Skeletal muscle tissue (tissue), 4 donors: ENCODE data around the gene C9orf152. TPM values are rescaled to one million over a fixed set of nuclear protein-coding genes. Genes with fewer than 3 reads are reported as not detected.

Source experiments
- H3K27ac ChIP-seq: one replicate; pipeline ENCODE4 v1.7.0; 2013; ENCODE audit warnings: mild to moderate bottlenecking, low read depth, low read length, inconsistent platforms
- H3K27me3 ChIP-seq, 3 donors: one replicate each; pipeline ENCODE4 v1.7.0; 2013; ENCODE audit warnings: low read length in 3 of 3; ENCODE audit not compliant: control insufficient read depth in 3 of 3, insufficient read depth in 3 of 3
- H3K36me3 ChIP-seq, 3 donors: one replicate each; pipeline ENCODE4 v1.7.0; 2013; ENCODE audit warnings: low read length in 3 of 3; ENCODE audit not compliant: control insufficient read depth in 3 of 3, insufficient read depth in 3 of 3
- H3K4me1 ChIP-seq, 3 donors: one replicate each; pipeline ENCODE4 v1.7.0; 2013; ENCODE audit warnings: low read length in 3 of 3, mild to moderate bottlenecking in 3 of 3; ENCODE audit not compliant: control insufficient read depth in 3 of 3, insufficient read depth in 3 of 3
- H3K4me3 ChIP-seq, 3 donors: one replicate each; pipeline ENCODE4 v1.7.0; 2013; ENCODE audit warnings: low read length in 3 of 3
- H3K9ac ChIP-seq, 3 donors: one replicate each; pipeline ENCODE4 v1.7.0; 2013; ENCODE audit warnings: low read length in 3 of 3, mild to moderate bottlenecking in 3 of 3, moderate library complexity in 2 of 3, low read depth in 1 of 3
- H3K9me3 ChIP-seq, 3 donors: one replicate each; pipeline ENCODE4 v1.7.0; 2013; ENCODE audit warnings: low read length in 3 of 3; ENCODE audit not compliant: control insufficient read depth in 3 of 3
- total RNA-seq: library from RNA; depleted of rRNA; stranded (reverse); fragments of >200 nt; gene quantifications from one replicate; pipeline ENCODE4 v1.2.3, GENCODE V29; 2014
- donor health status: Osteomylitis.

C9orf152 gene
- total RNA-seq, 1 donor from 2014 or later = not detected

DNA sequence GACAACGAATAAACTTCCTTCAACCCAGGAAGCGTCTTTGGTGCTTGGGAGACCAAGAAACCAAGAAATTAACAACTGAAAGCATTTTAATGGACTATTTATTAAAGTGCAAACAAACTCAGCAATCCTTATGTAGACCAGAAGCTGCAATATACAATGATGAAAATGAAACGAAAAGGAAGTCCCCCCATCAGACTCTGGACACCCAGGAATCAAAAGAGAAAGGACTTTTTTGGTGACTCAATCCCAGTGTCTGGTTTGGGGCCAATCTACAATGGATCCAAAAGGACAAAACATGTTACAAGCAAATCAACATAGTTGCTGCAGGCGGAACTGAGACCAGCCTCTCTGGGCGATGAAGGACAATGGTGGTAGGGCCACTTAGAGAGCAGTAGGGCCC is 39.5 kb downstream of the C9orf152 start:
- Histone ChIP-seq H3K36me3 (no peaks in the 10 kb centered on the region), H3K27ac (no peak overlapping the region), H3K27me3 (no peaks in the 10 kb centered on the region), H3K9me3 (no peaks in the 10 kb centered on the region), H3K9ac (no peak overlapping the region), H3K4me1 (no peaks in the 10 kb centered on the region), H3K4me3 (no peak overlapping the region)

DNA sequence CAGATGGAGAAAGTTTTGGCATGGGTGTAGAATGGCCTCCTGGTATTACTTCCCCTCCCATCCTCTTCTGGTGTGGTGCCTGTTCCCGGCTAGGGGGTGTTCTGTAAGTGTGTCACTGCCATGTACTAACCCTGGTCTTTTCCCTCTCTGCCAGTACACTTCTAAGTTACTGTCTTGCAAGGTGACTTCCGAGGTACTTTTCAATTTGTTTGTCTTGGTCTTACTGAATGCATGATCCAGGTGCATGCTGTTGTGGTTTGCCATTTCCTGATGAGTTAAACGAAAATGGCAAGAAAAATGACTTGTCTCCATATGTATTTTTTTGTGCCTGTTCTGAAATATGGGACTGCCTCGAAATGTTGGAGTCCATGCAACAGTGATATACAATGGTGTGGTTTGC is 46.0 kb downstream of the C9orf152 start:
- Histone ChIP-seq H3K9me3 (no peaks in the 10 kb centered on the region), H3K9ac (no peak overlapping the region), H3K4me1 (peaks cover 2 to 10% (median 4%) of the 10 kb centered on the region in 3 donors), H3K27ac (no peak overlapping the region), H3K36me3 (peaks cover 0 to 2% (median 0%) of the 10 kb centered on the region in 3 donors), H3K27me3 (no peaks in the 10 kb centered on the region), H3K4me3 (no peak overlapping the region)

DNA sequence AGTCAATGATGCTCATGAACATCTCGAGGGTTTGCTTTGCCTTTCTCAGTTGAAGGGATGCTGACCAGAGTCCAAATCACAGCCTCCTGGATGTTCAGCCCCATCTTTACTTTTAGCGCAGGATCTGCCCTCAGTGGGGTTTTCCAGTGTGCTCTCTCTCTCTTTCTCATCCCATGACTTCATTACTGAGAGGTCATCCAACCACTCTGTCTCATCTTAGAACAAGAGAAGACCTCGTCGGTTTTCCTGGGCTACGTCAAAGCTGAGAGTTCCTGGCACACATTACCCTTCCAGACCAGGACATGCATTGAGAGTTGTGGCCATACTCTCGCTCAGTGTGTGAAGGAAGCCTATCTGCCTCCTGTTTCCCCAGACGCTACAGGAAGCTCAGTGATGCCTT is 47.3 kb downstream of the C9orf152 start:
- Histone ChIP-seq H3K9me3 (no peaks in the 10 kb centered on the region), H3K4me3 (no peak overlapping the region), H3K36me3 (peaks cover 0 to 2% (median 0%) of the 10 kb centered on the region in 3 donors), H3K4me1 (peaks cover 2 to 13% (median 8%) of the 10 kb centered on the region in 3 donors), H3K27ac (no peak overlapping the region), H3K9ac (no peak overlapping the region), H3K27me3 (no peaks in the 10 kb centered on the region)

DNA sequence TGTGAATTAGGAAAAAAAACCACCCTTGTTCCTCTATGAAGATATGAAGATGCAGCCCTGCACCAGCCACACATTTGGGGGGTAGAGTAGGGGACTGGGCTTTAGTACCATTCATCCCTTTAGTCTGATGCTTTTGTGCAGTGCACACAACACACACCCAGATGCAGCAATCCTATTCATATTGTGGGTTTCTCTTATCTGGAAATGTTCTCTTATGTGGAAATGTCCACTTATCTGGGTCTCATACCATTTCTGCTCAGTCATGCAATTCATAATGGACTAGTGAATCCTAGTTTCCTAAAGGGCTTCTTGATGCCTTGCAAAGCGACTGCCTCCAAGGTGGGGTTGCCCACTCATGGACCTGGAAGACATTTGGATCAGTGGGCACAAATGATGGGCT is 47.8 kb downstream of the C9orf152 start:
- Histone ChIP-seq H3K4me1 (peaks cover 2 to 14% (median 8%) of the 10 kb centered on the region in 3 donors), H3K27me3 (no peaks in the 10 kb centered on the region), H3K9me3 (no peaks in the 10 kb centered on the region), H3K9ac (no peak overlapping the region), H3K27ac (no peak overlapping the region), H3K4me3 (no peak overlapping the region), H3K36me3 (peaks cover 0 to 2% (median 0%) of the 10 kb centered on the region in 3 donors)

GRCh38 chr9:110157823-110158664 is 49.9 kb downstream of the C9orf152 start:
- H3K4me3 ChIP-seq = no peak overlapping the region
- H3K36me3 ChIP-seq = peaks cover 0 to 2% (median 0%) of the 10 kb centered on the region in 3 donors
- H3K4me1 ChIP-seq = peaks cover 2 to 17% (median 11%) of the 10 kb centered on the region in 3 donors
- no peaks in the 10 kb centered on the region for H3K27me3 ChIP-seq
- H3K27ac ChIP-seq = no peak overlapping the region
- H3K9me3 ChIP-seq = no peaks in the 10 kb centered on the region
- H3K9ac ChIP-seq = no peak overlapping the region

GRCh38 chr9:110156902-110157301 is 51.1 kb downstream of the C9orf152 start:
- peaks cover 4 to 23% (median 12%) of the 10 kb centered on the region in 3 donors for H3K4me1 ChIP-seq
- H3K27ac ChIP-seq = no peak overlapping the region
- no peaks in the 10 kb centered on the region for H3K9me3 ChIP-seq
- H3K9ac ChIP-seq = no peak overlapping the region
- H3K27me3 ChIP-seq = no peaks in the 10 kb centered on the region
- peaks cover 0 to 2% (median 0%) of the 10 kb centered on the region in 3 donors for H3K36me3 ChIP-seq
- no peak overlapping the region for H3K4me3 ChIP-seq

- no peak overlapping the region for H3K27ac ChIP-seq
These were observed 51.5 kb downstream of the C9orf152 start for GRCh38 chr9:110156416-110156815.

DNA sequence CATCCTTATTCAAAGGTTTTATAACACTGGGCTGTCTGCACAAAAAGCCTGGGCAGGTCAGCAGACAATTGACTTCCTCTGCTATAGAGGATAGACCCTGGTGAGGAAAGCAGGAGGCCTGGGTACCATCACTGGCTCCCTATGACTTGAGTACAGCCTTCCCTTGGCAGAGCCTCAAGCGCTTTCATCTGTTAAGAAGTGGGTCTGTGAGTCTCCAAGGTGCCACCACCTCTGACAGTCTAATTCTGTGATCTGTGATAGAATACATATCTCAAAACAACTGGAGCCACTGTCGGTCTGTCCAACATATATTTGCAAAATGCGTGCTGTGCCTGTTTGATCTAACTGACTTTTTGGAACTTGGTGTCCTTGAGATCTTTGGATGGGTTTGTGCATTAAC is 52.2 kb downstream of the C9orf152 start:
- H3K4me3 ChIP-seq = no peak overlapping the region
- H3K27me3 ChIP-seq = no peaks in the 10 kb centered on the region
- peaks cover 0 to 2% (median 0%) of the 10 kb centered on the region in 3 donors for H3K36me3 ChIP-seq
- H3K4me1 ChIP-seq = peaks cover 4 to 21% (median 12%) of the 10 kb centered on the region in 3 donors
- H3K9ac ChIP-seq = no peak overlapping the region
- no peaks in the 10 kb centered on the region for H3K9me3 ChIP-seq
- H3K27ac ChIP-seq = no peak overlapping the region

More at GRCh38 chr9:110156416-110156815, 51.5 kb downstream of the C9orf152 start:
- Histone ChIP-seq H3K9me3 (no peaks in the 10 kb centered on the region), H3K4me1 (peaks cover 4 to 23% (median 12%) of the 10 kb centered on the region in 3 donors), H3K9ac (no peak overlapping the region), H3K4me3 (no peak overlapping the region), H3K36me3 (peaks cover 0 to 2% (median 0%) of the 10 kb centered on the region in 3 donors), H3K27me3 (no peaks in the 10 kb centered on the region)

DNA sequence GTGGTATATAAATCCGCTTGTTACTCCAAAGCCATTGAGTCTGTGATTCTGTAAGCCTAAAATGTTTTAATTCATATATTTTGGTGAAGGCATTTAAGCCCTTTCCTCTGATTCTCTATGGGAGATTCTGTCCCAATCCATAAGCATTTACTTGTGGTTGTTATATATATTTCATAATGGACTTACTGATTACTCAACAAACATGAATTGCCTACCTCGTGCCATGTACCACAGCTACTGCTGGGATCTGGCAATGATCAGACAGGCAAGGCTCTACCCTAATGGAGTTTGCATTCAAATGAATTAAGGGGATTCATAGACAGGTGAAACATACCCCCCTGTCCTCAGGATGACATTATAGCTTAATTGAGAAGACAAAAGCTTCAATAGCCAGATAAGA is 54.5 kb downstream of the C9orf152 start:
- no peaks in the 10 kb centered on the region for H3K36me3 ChIP-seq
- no peaks in the 10 kb centered on the region for H3K27me3 ChIP-seq
- H3K9me3 ChIP-seq = no peaks in the 10 kb centered on the region
- H3K27ac ChIP-seq = no peak overlapping the region
- no peak overlapping the region for H3K4me3 ChIP-seq
- no peak overlapping the region for H3K9ac ChIP-seq
- peaks cover 9 to 26% (median 18%) of the 10 kb centered on the region in 3 donors for H3K4me1 ChIP-seq

DNA sequence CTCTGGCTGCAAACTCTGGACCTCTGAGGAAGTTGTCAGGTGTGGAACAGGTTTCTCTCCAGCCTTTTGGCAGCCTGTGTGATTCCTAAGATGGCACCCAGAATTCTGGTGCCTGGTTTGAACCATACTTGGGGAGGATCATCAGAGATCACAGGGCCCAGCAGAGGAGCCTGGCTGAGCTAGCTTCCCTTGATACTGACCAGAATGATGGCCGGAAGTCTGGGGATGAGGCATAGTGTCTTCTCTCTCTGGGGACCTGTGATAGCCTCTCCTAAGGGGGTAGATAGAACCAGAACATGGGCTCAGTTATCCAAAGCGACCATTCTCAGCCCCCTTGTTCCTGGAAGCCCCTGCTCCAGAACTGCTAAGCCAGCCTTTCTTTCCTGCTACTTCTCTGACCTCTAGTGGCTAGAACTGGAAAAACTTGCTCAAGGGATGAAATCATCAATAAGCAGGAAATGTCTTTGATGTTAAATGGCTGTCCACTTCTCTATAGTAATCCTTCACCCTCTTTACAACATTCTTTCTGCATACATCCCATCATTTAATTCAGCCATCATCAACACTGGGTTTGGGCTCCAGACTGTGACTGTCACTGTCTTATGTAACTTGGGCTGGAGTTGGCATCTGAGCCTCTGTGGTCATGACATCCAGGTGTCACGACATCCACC is 55.1 kb downstream of the C9orf152 start:
- Histone ChIP-seq H3K4me3 (no peak overlapping the region), H3K27me3 (no peaks in the 10 kb centered on the region), H3K9me3 (no peaks in the 10 kb centered on the region), H3K36me3 (no peaks in the 10 kb centered on the region), H3K4me1 (peaks cover 9 to 25% (median 20%) of the 10 kb centered on the region in 3 donors), H3K9ac (no peak overlapping the region), H3K27ac (no peak overlapping the region)
